Retinal pigment epithelial cell (primary cell): Measurements from ENCODE around the gene IL1B.

Experiments used
- DNase-seq: peaks from one replicate; pipeline ENCODE4 v3.0.0-alpha.2; 2010; ENCODE audit warnings: low read depth
- H3K4me3 ChIP-seq: 2 replicates; pipeline ENCODE4 v1.5.1; 2011; ENCODE audit warnings: mild to moderate bottlenecking, low read length, control low read depth, moderate library complexity
- TF ChIP-seq, protein P1 (sequence below): conservative IDR thresholded peaks from 2 replicates; pipeline ENCODE4 v1.5.1; 2011; ENCODE audit warnings: low read depth, low read length, control low read depth, inconsistent platforms

IL1B gene

DNA sequence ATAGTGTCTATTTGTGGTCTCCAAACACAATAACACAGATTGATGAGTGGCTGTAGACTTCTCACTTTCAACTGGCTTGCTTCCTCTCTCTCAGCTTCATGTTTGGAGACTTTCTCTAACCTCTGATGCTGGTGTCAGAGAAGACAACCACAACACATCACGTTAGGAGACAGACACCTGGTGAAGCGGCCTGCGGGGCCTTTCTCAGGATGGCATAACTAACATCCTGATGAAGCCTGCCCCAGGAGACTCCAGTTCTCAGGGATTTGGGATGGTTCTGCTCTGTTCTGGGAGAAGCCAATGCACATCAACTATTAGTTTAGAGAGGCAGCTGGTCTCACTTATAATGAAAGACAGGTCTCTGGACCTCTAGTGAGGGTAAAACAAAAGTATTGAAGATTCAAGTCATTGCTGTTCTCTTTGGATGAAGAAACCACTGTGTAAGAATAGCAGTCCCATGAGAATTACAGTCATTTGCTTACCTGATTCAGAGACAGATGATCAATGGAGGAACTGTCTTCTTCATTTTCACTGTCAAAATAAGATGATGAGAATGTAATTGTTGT, 54.3 kb downstream of the IL1B start:
- TF ChIP-seq, protein P1, sequence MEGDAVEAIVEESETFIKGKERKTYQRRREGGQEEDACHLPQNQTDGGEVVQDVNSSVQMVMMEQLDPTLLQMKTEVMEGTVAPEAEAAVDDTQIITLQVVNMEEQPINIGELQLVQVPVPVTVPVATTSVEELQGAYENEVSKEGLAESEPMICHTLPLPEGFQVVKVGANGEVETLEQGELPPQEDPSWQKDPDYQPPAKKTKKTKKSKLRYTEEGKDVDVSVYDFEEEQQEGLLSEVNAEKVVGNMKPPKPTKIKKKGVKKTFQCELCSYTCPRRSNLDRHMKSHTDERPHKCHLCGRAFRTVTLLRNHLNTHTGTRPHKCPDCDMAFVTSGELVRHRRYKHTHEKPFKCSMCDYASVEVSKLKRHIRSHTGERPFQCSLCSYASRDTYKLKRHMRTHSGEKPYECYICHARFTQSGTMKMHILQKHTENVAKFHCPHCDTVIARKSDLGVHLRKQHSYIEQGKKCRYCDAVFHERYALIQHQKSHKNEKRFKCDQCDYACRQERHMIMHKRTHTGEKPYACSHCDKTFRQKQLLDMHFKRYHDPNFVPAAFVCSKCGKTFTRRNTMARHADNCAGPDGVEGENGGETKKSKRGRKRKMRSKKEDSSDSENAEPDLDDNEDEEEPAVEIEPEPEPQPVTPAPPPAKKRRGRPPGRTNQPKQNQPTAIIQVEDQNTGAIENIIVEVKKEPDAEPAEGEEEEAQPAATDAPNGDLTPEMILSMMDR: no peak
- no peak for DNase-seq
- no peak overlapping the region for H3K4me3 ChIP-seq
